GM12891 (cell line): Measurements from ENCODE around the gene C1orf226.

Experiments used
- POLR2A ChIP-seq: IDR thresholded peaks from 2 replicates; pipeline ENCODE4 v1.6.1; 2011; ENCODE audit warnings: low read depth, low read length, control low read depth
- POLR2AphosphoS5 ChIP-seq: IDR thresholded peaks from 2 replicates; pipeline ENCODE4 v1.6.1; 2011; ENCODE audit warnings: low read depth, low read length, control low read depth
- POU2F2 ChIP-seq: IDR thresholded peaks from 2 replicates; pipeline ENCODE4 v1.6.1; 2011; ENCODE audit warnings: low read depth, mild to moderate bottlenecking, control low read depth, low read length, moderate library complexity
- TAF1 ChIP-seq: IDR thresholded peaks from 2 replicates; pipeline ENCODE4 v1.6.1; 2011; ENCODE audit warnings: low read depth, low read length, control low read depth

- TF ChIP-seq TAF1 (no peak), POLR2A (no peak), POLR2AphosphoS5 (no peak), POU2F2 (no peak)
Observed at GRCh38 chr1:162376691-162377090, 4.8 kb upstream of the C1orf226 start, which contains the start of gene SPATA46.
